Fibroblast of skin of abdomen (primary cell): Measurements from ENCODE around the gene GCSAML. TPM values are rescaled to one million over a fixed set of nuclear protein-coding genes. Genes with fewer than 3 reads are reported as not detected.
"Not testable (repeated sequence)": the region's sequence is repeated elsewhere in the genome, so short reads cannot be mapped to it uniquely, and the experiment has no call there.

Source experiments
- DNase-seq: peaks from one replicate; pipeline ENCODE4 v3.0.0-alpha.2; 2013
- polyA plus RNA-seq, 2 experiments: library from polyadenylated mRNA; unstranded; fragments of 120-200 nt; gene quantifications; one replicate each; pipeline ENCODE4 v1.2.1, GENCODE V29; 2013; ENCODE audit not compliant: insufficient read length in 2 of 2

The GCSAML gene
- polyA plus RNA-seq (2013, experiment 1 of 2; ENCODE audit: insufficient read length): not detected
- 0.02 TPM for polyA plus RNA-seq (2013, experiment 2 of 2; ENCODE audit: insufficient read length)

- no peak for DNase-seq
These were observed at the start of gene GCSAML for GRCh38 chr1:247548769-247549182. Gene GCSAML, plus strand, starts transcription at chr1:247549134. Its CDS starts 58 bp downstream, at chr1:247549192.

- DNase-seq: no peak
These were observed 48.1 kb upstream of the GCSAML start for GRCh38 chr1:247500865-247501264.

- DNase-seq: no peak
These were observed 42.1 kb upstream of the GCSAML start for GRCh38 chr1:247506831-247507230.

GRCh38 chr1:247517795-247518612, 30.9 kb upstream of the GCSAML start:
- DNase-seq: no peak

- DNase-seq: no peak
These were observed 30.4 kb upstream of the GCSAML start for GRCh38 chr1:247518613-247518891.

GRCh38 chr1:247521886-247522285, 27.0 kb upstream of the GCSAML start:
- DNase-seq: not testable (repeated sequence)

- no peak for DNase-seq
These were observed 20.0 kb upstream of the GCSAML start for GRCh38 chr1:247528812-247529474.

GRCh38 chr1:247529771-247530355, 19.1 kb upstream of the GCSAML start:
- DNase-seq: no peak

GRCh38 chr1:247530785-247531184, 18.1 kb upstream of the GCSAML start:
- no peak for DNase-seq

GRCh38 chr1:247531937-247532336, 17.0 kb upstream of the GCSAML start:
- DNase-seq: no peak

- no peak for DNase-seq
These were observed 13.5 kb upstream of the GCSAML start for GRCh38 chr1:247535402-247535801.

GRCh38 chr1:247536340-247536739, 12.6 kb upstream of the GCSAML start, which contains the start of gene OR2C3:
Gene OR2C3, minus strand, starts transcription at chr1:247536440. Its CDS starts 3,929 bp downstream, at chr1:247532511.
- no peak for DNase-seq

- no peak for DNase-seq
These were observed 10.4 kb upstream of the GCSAML start for GRCh38 chr1:247538561-247538960.

GRCh38 chr1:247539215-247539614, 9.7 kb upstream of the GCSAML start:
- DNase-seq: no peak

GRCh38 chr1:247540581-247540980, 8.4 kb upstream of the GCSAML start:
- no peak for DNase-seq

- DNase-seq: no peak
These were observed 6.1 kb upstream of the GCSAML start for GRCh38 chr1:247542811-247543210.

- DNase-seq: no peak
These were observed 842 bp upstream of the GCSAML start for GRCh38 chr1:247548092-247548491.

- peak; percentile 63 for DNase-seq
These were observed 2.8 kb downstream of the GCSAML start for GRCh38 chr1:247551721-247552120.

GRCh38 chr1:247552231-247552630, 3.3 kb downstream of the GCSAML start:
- no peak for DNase-seq

- DNase-seq: peak; percentile 35
These were observed 9.2 kb downstream of the GCSAML start for GRCh38 chr1:247557926-247558674.

GRCh38 chr1:247561711-247562110, 12.8 kb downstream of the GCSAML start:
- no peak for DNase-seq

- no peak for DNase-seq
These were observed 13.3 kb downstream of the GCSAML start for GRCh38 chr1:247562198-247562597.

- no peak for DNase-seq
These were observed 25.3 kb downstream of the GCSAML start for GRCh38 chr1:247574236-247574635.
